GM12878 (cell line): ENCODE measurements around the gene TEKT2. TPM values are rescaled to one million over a fixed set of nuclear protein-coding genes. Genes with fewer than 3 reads are reported as not detected.

ENCODE experiments used
- ATAC-seq: fragments of 200-7000 bp; cut with Tn5 transposase; 3 replicates; pipeline ENCODE4 v1.9.1; 2020; ENCODE audit warnings: mild to moderate bottlenecking, moderate library complexity
- BruUV-seq: library from RNA; stranded (reverse); fragments of 400-500 nt; replicated peaks from 2 replicates; lab custom pipeline; 2021; lab: Mats Ljungman, UMichigan
- CTCF ChIA-PET: fragments of 300-600 bp; sonication (Branson Sonifier 250); formaldehyde crosslinking; extraction: SDS; loops from one replicate; lab custom pipeline; 2021; ENCODE audit warnings: inconsistent platforms; lab: Yijun Ruan, JAX
- POLR2A ChIA-PET: fragments of 350-600 bp; formaldehyde crosslinking; extraction: SDS; loops from one replicate; lab custom pipeline; 2021; ENCODE audit warnings: inconsistent platforms; lab: Charles Lee
- RAD21 ChIA-PET: fragments of 300-600 bp; sonication (Branson Sonifier 250); formaldehyde crosslinking; loops from one replicate; lab custom pipeline; 2023; ENCODE audit warnings: antibody characterized with exemption; ENCODE audit not compliant: unreplicated experiment; lab: Charles Lee
- SMC1A ChIA-PET: fragments of 300-600 bp; sonication (Branson Sonifier 250); formaldehyde crosslinking; loops from one replicate; lab custom pipeline; 2023; ENCODE audit not compliant: unreplicated experiment, uncharacterized antibody; lab: Charles Lee
- DNase-seq: peaks from one replicate; pipeline ENCODE4 v3.0.0-alpha.2; 2011; ENCODE audit warnings: low read depth, low spot score
- FAIRE-seq: peaks from 3 replicates; lab custom pipeline; 2011; peaks lifted over from hg19 to GRCh38; lab: Jason Lieb, UNC
- H2AFZ ChIP-seq: 2 replicates; pipeline ENCODE4 v1.6.0; 2011; ENCODE audit warnings: low read depth, low read length, control low read depth; ENCODE audit not compliant: control insufficient read depth
- H3K27ac ChIP-seq: 2 replicates; pipeline ENCODE4 v1.5.1; 2011; ENCODE audit warnings: control low read depth; ENCODE audit not compliant: control insufficient read depth, insufficient read depth
- H3K27me3 ChIP-seq, 2 experiments: replicated peaks in 1 of 2; 2 replicates each; pipeline versions ENCODE4 v1.6.0 to v1.6.1; 2011; ENCODE audit warnings: low read length in 1 of 2; ENCODE audit not compliant: control insufficient read depth in 2 of 2, insufficient read depth in 2 of 2
- H3K36me3 ChIP-seq, 2 experiments: 2 replicates each; pipeline ENCODE4 v1.5.1; 2011; ENCODE audit warnings: low read length in 1 of 2; ENCODE audit not compliant: control insufficient read depth in 2 of 2, insufficient read depth in 2 of 2
- H3K4me1 ChIP-seq: 2 replicates; pipeline ENCODE4 v1.6.1; 2011; ENCODE audit warnings: mild to moderate bottlenecking, low read length, moderate library complexity, mixed read lengths; ENCODE audit not compliant: control insufficient read depth, insufficient read depth
- H3K4me2 ChIP-seq: 2 replicates; pipeline ENCODE4 v1.6.0; 2011; ENCODE audit warnings: control low read depth; ENCODE audit not compliant: control insufficient read depth, insufficient read depth
- H3K4me3 ChIP-seq: fragments of 200-600 bp; sonication (generic); 2 replicates; pipeline ENCODE4 v1.5.1; 2016
- H3K79me2 ChIP-seq: 2 replicates; pipeline ENCODE4 v1.6.0; 2011; ENCODE audit warnings: low read length; ENCODE audit not compliant: control insufficient read depth, insufficient read depth
- H3K9ac ChIP-seq: 2 replicates; pipeline ENCODE4 v1.8.0; 2011; ENCODE audit warnings: low read length, control low read depth, mixed read lengths; ENCODE audit not compliant: control insufficient read depth, insufficient read depth
- H3K9me3 ChIP-seq: replicated peaks from 3 replicates; pipeline ENCODE4 v1.5.1; 2011; ENCODE audit warnings: mild to moderate bottlenecking, low read length; ENCODE audit not compliant: control insufficient read depth, insufficient read depth
- H4K20me1 ChIP-seq: 2 replicates; pipeline ENCODE4 v1.6.0; 2011; ENCODE audit not compliant: control insufficient read depth, insufficient read depth
- BACH1 ChIP-seq: fragments of 450-650 bp; IDR thresholded peaks from 2 replicates; pipeline ENCODE4 v1.6.1; 2017; ENCODE audit warnings: mild to moderate bottlenecking, borderline replicate concordance
- POLR2AphosphoS5 ChIP-seq: IDR thresholded peaks from 2 replicates; pipeline ENCODE4 v1.6.1; 2011; ENCODE audit warnings: mild to moderate bottlenecking, low read length, inconsistent platforms
- REST ChIP-seq: IDR thresholded peaks from 2 replicates; pipeline ENCODE4 v1.6.1; 2012; ENCODE audit warnings: mild to moderate bottlenecking, low read depth, low read length
- SUPT20H ChIP-seq: IDR thresholded peaks from 2 replicates; pipeline ENCODE4 v1.6.1; 2011; ENCODE audit warnings: low read depth, mild to moderate bottlenecking, low read length, moderate library complexity, borderline replicate concordance; ENCODE audit not compliant: control insufficient read depth
- TBL1XR1 ChIP-seq: IDR thresholded peaks from 2 replicates; pipeline ENCODE4 v1.6.1; 2012; ENCODE audit warnings: low read depth, low read length, improper control_type of control experiment
- YBX1 ChIP-seq: fragments of 450-650 bp; IDR thresholded peaks from 2 replicates; pipeline ENCODE4 v1.6.1; 2016; ENCODE audit warnings: antibody characterized with exemption
- WGBS: methylation state at CpG from one replicate; pipeline ENCODE4 v1.1.6; 2016; ENCODE audit warnings: low lambda C conversion rate; ENCODE audit not compliant: insufficient replicate concordance, insufficient coverage; ENCODE audit errors: missing lambda C conversion rate; 5-methylcytosine and 5-hydroxymethylcytosine counted together
- in situ Hi-C: fragments of 300-500 bp; cut with MboI; formaldehyde crosslinking; loops from 9 replicates; pipeline ENCODE4 v1.14.3; 2018; ENCODE audit warnings: mixed read lengths
- intact Hi-C: fragments of 100-400 bp; cut with micrococcal nuclease; formaldehyde crosslinking; loops from one replicate; pipeline ENCODE4 v1.14.2; 2022; ENCODE audit not compliant: unreplicated experiment
- polyA plus RNA-seq, 11 experiments: library from polyadenylated mRNA; depleted of rRNA in 4 of 11; unstranded in 6 of 11; stranded (reverse) in 5 of 11; fragments of >200 nt; fragmentation: Nextera tagmentation in 4 of 11; fragmentation: Illumina TruSeq in 1 of 11; extraction: Ambion mirVana in 4 of 11; extraction: Trizol in 1 of 11; gene quantifications; 1 replicate in 1 of 11; 2 replicates in 10 of 11; pipeline versions ENCODE4 v1.2.1 to v1.2.3, GENCODE V29; 2011 to 2016; ENCODE audit warnings: inconsistent platforms in 2 of 11, missing spikeins in 2 of 11, low read depth in 1 of 11
- total RNA-seq, 4 experiments: library from RNA; depleted of rRNA in 3 of 4; stranded (reverse); fragments of >200 nt in 3 of 4; fragmentation: Illumina TruSeq in 1 of 4; extraction: Trizol in 1 of 4; gene quantifications; 2 replicates each; pipeline versions ENCODE4 v1.2.1 to v1.2.3, GENCODE V29; 2013 to 2021

Gene TEKT2
- total and polyA plus RNA-seq, 10 of the 15 experiments (the other 5 are each of a cell fraction or from before 2014, with no cell fraction given): 0.07 to 0.13 TPM; not detected in 8

GRCh38 chr1:36087233-36088123, 3.6 kb downstream of the TEKT2 start:
- no TSS peak for BruUV-seq
- intact Hi-C loops (loop anchor here (2.0 to 10.0 kb wide), 3 partner anchors 157 to 230 kb away; partner anchors contain the start of genes AGO1 and AGO3), in situ Hi-C loops (no loop called here)
- TF ChIP-seq BACH1 (no peak), REST (no peak), SUPT20H (no peak), POLR2AphosphoS5 (no peak), TBL1XR1 (no peak), YBX1 (no peak)
- H3K4me3 ChIP-seq: no peak overlapping the region
- H3K4me2 ChIP-seq: peak overlapping the region; percentile 78; the same call in 1 of the 2 replicates
- no peak for DNase-seq
- H3K9me3 ChIP-seq: no peaks in the 10 kb centered on the region
- SMC1A ChIA-PET: interaction anchor here (1.2 to 1.3 kb wide), 2 partner anchors 13 to 145 kb away, joined by 3 read pairs; no protein-coding TSS in a partner anchor
- FAIRE-seq: no peak
- RAD21 ChIA-PET: interaction anchor here (0.5 to 1.5 kb wide), 2 partner anchors 100 to 122 kb away, joined by 5 read pairs; no protein-coding TSS in a partner anchor
- H3K79me2 ChIP-seq: peaks cover 20% of the 10 kb centered on the region
- no peak overlapping the region for H3K27ac ChIP-seq
- POLR2A ChIA-PET: interaction anchor here (1.1 kb wide), 1 partner anchor 137 kb away, joined by 3 read pairs; the partner anchor contains the start of gene THRAP3
- no peaks in the 10 kb centered on the region for H4K20me1 ChIP-seq
- H3K36me3 ChIP-seq: peaks cover 7 to 8% of the 10 kb centered on the region in 2 experiments; a peak in 2 of 4 replicates
- CTCF ChIA-PET: interaction anchor here (0.8 to 1.4 kb wide), 5 partner anchors 96 to 230 kb away, joined by 3 read pairs; partner anchors contain the start of gene AGO1
- WGBS: 75% methylated on average over 31 of the region's 31 CpGs
- H3K4me1 ChIP-seq: no peaks in the 10 kb centered on the region; the same call in 1 of the 2 replicates
- no peak overlapping the region for H3K9ac ChIP-seq
- no peaks in the 10 kb centered on the region; a peak in 1 of 4 replicates for H3K27me3 ChIP-seq
- ATAC-seq: no peak
- H2AFZ ChIP-seq: no peak overlapping the region; the same call in 1 of the 2 replicates
